B cell (primary cell): ENCODE measurements around the gene NTMT1. TPM values are rescaled to one million over a fixed set of nuclear protein-coding genes. Genes with fewer than 3 reads are reported as not detected.

Experiments
- ATAC-seq: fragments of 200-7000 bp; cut with Tn5 transposase; one replicate; pipeline ENCODE4 v1.10.0; 2021; ENCODE audit warnings: low read depth, mild to moderate bottlenecking, moderate number of reproducible peaks, moderate library complexity
- CTCF ChIA-PET: fragments of 350-600 bp; sonication (Branson Sonifier 250); formaldehyde crosslinking; loops from one replicate; lab custom pipeline; 2021; ENCODE audit warnings: antibody characterized with exemption, inconsistent platforms; lab: Charles Lee
- POLR2A ChIA-PET: fragments of 350-600 bp; sonication (Branson Sonifier 250); formaldehyde crosslinking; loops from one replicate; lab custom pipeline; 2021; ENCODE audit warnings: antibody characterized with exemption; lab: Charles Lee
- DNase-seq: peaks from one replicate; pipeline ENCODE4 v3.0.0; 2013
- H2AFZ ChIP-seq: 2 replicates; pipeline ENCODE4 v1.6.1; 2012; ENCODE audit warnings: mild to moderate bottlenecking, low read depth, low read length; ENCODE audit not compliant: insufficient read depth, poor library complexity, severe bottlenecking
- H3K27ac ChIP-seq, 2 donors: 1 replicate in 1 of 2; 2 replicates in 1 of 2; pipeline ENCODE4 v1.5.1; 2012 to 2013; ENCODE audit warnings: low read length in 2 of 2, mild to moderate bottlenecking in 2 of 2, moderate library complexity in 1 of 2
- H3K27me3 ChIP-seq, 4 experiments: fragments of 200-600 bp in 1 of 4; sonication (generic) in 1 of 4; replicated peaks in 1 of 4; 1 replicate in 2 of 4; 2 replicates in 2 of 4; pipeline versions ENCODE4 v1.6.1 to v1.7.0; 2013 to 2016; ENCODE audit warnings: low read length in 3 of 4, mild to moderate bottlenecking in 2 of 4, mixed read lengths in 1 of 4, moderate library complexity in 1 of 4; ENCODE audit not compliant: insufficient read depth in 4 of 4, control insufficient read depth in 3 of 4; ENCODE audit errors: control extremely low read depth in 1 of 4
- H3K36me3 ChIP-seq, 2 experiments: replicated peaks in 1 of 2; 1 replicate in 1 of 2; 2 replicates in 1 of 2; pipeline versions ENCODE4 v1.6.1 to v1.7.1; 2013; ENCODE audit warnings: low read length in 1 of 2; ENCODE audit not compliant: insufficient read depth in 2 of 2, control insufficient read depth in 1 of 2; ENCODE audit errors: control extremely low read depth in 1 of 2, extremely low read depth in 1 of 2
- H3K4me1 ChIP-seq, 2 donors: fragments of 200-600 bp in 1 of 2; sonication (generic) in 1 of 2; 1 replicate in 1 of 2; 2 replicates in 1 of 2; pipeline versions ENCODE4 v1.5.1 to v1.6.1; 2013 to 2017; ENCODE audit warnings: low read length in 2 of 2; ENCODE audit not compliant: control insufficient read depth in 2 of 2, insufficient read depth in 2 of 2
- H3K4me2 ChIP-seq: replicated peaks from 2 replicates; pipeline ENCODE3; 2012; ENCODE audit warnings: mild to moderate bottlenecking, low read depth, low read length; ENCODE audit not compliant: poor library complexity, severe bottlenecking
- H3K4me3 ChIP-seq, 5 experiments: fragments of 200-600 bp in 1 of 5; sonication (generic) in 1 of 5; 1 replicate in 3 of 5; 2 replicates in 2 of 5; pipeline versions ENCODE4 v1.5.1 to v1.7.0; 2011 to 2016; ENCODE audit warnings: low read length in 4 of 5, mild to moderate bottlenecking in 4 of 5, low read depth in 2 of 5, control low read depth in 1 of 5, moderate library complexity in 1 of 5; ENCODE audit not compliant: insufficient read depth in 1 of 5; ENCODE audit errors: control extremely low read depth in 1 of 5, extremely low read depth in 1 of 5
- H3K79me2 ChIP-seq: fragments of 200-600 bp; sonication (generic); one replicate; pipeline ENCODE4 v1.6.0; 2016; ENCODE audit warnings: low read length; ENCODE audit not compliant: control insufficient read depth, insufficient read depth
- H3K9ac ChIP-seq: fragments of 200-600 bp; sonication (generic); 2 replicates; pipeline ENCODE4 v1.6.1; 2017; ENCODE audit warnings: mild to moderate bottlenecking, low read length, moderate library complexity
- H3K9me3 ChIP-seq, 3 donors: one replicate each; pipeline versions ENCODE4 v1.6.1 to v1.7.1; 2013; ENCODE audit warnings: low read length in 2 of 3; ENCODE audit not compliant: control insufficient read depth in 2 of 3, insufficient read depth in 1 of 3; ENCODE audit errors: control extremely low read depth in 1 of 3
- H4K20me1 ChIP-seq: 2 replicates; pipeline ENCODE4 v1.6.0; 2012; ENCODE audit warnings: mild to moderate bottlenecking, low read length; ENCODE audit not compliant: insufficient read depth, control insufficient read depth, poor library complexity, severe bottlenecking
- H3K27ac Mint-ChIP-seq: one replicate; pipeline ENCODE4 v1.8.0; 2021; ENCODE audit warnings: mixed read lengths
- H3K27me3 Mint-ChIP-seq: one replicate; pipeline ENCODE4 v1.8.0; 2021; ENCODE audit warnings: mixed read lengths
- H3K4me1 Mint-ChIP-seq: one replicate; pipeline ENCODE4 v1.8.0; 2021; ENCODE audit warnings: mixed read lengths
- H3K4me3 Mint-ChIP-seq: one replicate; pipeline ENCODE4 v1.8.0; 2021; ENCODE audit warnings: mixed read lengths
- H3K9me3 Mint-ChIP-seq: one replicate; pipeline ENCODE4 v1.8.0; 2022; ENCODE audit warnings: mixed read lengths; ENCODE audit not compliant: insufficient read depth
- EZH2 ChIP-seq: IDR thresholded peaks from 2 replicates; pipeline ENCODE4 v1.6.1; 2012; ENCODE audit warnings: borderline replicate concordance, low read depth, mild to moderate bottlenecking, moderate library complexity, low read length; ENCODE audit not compliant: insufficient read depth, poor library complexity, severe bottlenecking
- WGBS: methylation state at CpG from one replicate; pipeline ENCODE4 v1.1.5; 2013; ENCODE audit warnings: missing lambda C conversion rate; ENCODE audit not compliant: insufficient coverage; 5-methylcytosine and 5-hydroxymethylcytosine counted together
- intact Hi-C: fragments of 100-400 bp; cut with micrococcal nuclease; formaldehyde crosslinking; loops from one replicate; pipeline ENCODE4 v1.10.0; 2022
- polyA plus RNA-seq: library from polyadenylated mRNA; depleted of rRNA; stranded (reverse); fragments of >200 nt; gene quantifications from 2 replicates; pipeline ENCODE4 v1.2.3, GENCODE V29; 2012
- total RNA-seq, 2 donors: library from RNA; stranded (reverse); fragments of 120-200 nt in 1 of 2; gene quantifications; 1 replicate in 1 of 2; 2 replicates in 1 of 2; pipeline versions ENCODE4 v1.2.3 to v1.2.4, GENCODE V29; 2013 to 2022
- TF ChIP-seq, protein P1 (sequence below): fragments of 200-600 bp; IDR thresholded peaks from one replicate; pipeline ENCODE4 v1.8.0; 2022; ENCODE audit warnings: antibody characterized with exemption, mild to moderate bottlenecking

The NTMT1 gene
- total and polyA plus RNA-seq, 2 donors (not counting 1 experiment from before 2014, with no cell fraction given), result 21.8 to 35.3 TPM

DNA sequence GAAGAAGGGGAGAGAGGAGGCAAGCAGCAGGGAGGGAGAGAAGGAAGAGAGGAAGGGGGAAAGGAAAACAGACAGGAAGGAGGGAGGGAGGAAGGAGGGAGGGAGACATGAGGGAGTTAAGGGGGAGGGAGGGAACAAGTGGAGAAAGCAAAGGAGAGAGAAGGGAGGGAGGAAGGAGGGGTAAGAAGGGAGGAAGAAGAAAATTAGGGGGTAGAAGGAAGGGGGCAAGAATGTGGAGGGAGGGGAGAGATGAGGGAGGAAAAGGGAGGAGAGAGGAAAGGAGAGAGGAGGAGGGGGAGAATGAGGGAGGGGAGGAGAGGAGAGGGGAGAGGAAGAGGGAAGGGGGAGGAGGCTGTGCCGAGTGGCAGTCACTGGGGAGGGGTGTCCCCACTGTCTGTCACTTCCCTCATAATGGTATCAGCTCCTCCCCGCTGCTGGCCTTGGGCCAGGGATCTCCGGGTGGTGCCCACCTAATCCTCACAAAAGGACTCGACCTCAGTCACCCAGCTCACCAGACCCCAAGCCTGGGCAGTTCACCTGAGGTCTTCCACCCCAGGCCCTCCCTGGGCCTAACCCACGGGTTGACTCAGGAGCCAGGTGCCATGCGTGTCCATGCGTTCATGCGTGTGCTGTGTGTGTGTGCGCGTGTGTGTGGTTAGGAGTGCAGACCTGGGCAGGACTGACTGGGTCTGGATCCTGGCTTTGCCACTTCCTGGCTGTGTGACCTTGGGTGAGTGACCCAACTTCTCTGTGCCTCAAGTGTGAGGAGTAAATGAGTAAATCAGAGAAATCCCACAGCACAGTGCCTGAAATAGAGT lies 23.2 kb upstream of the NTMT1 start:
- POLR2A ChIA-PET, result no interaction called here
- no peak overlapping the region for H2AFZ ChIP-seq
- peaks cover 0 to 2% (median 0%) of the 10 kb centered on the region in 3 donors for H3K9me3 ChIP-seq
- H3K4me1 ChIP-seq, result peaks cover 13% of the 10 kb centered on the region in 2 donors
- peaks cover 0 to 16% (median 5%) of the 10 kb centered on the region in 4 experiments for H3K27me3 ChIP-seq
- peaks cover 25% of the 10 kb centered on the region for H3K27me3 Mint-ChIP-seq
- no peak for TF ChIP-seq EZH2
- H3K9me3 Mint-ChIP-seq, result no peaks in the 10 kb centered on the region
- CTCF ChIA-PET, result interaction anchor here (1.1 to 2.1 kb wide), 4 partner anchors 425 to 471 kb away, joined by 4 to 13 read pairs (median 4); partner anchors contain the start of gene IER5L
- no peak overlapping the region for H3K4me2 ChIP-seq
- 53% methylated on average over 9 of the region's 10 CpGs for WGBS
- no peak overlapping the region for H3K4me3 Mint-ChIP-seq
- H3K36me3 ChIP-seq, result no peaks in the 10 kb centered on the region
- intact Hi-C loops, result no loop called here
- no peak overlapping the region for H3K9ac ChIP-seq
- ATAC-seq, result no peak
- no peaks in the 10 kb centered on the region for H3K79me2 ChIP-seq
- no peak overlapping the region for H3K27ac ChIP-seq
- peak; percentile 19 for DNase-seq
- H3K4me3 ChIP-seq, result no peak overlapping the region
- peaks cover 18% of the 10 kb centered on the region for H3K4me1 Mint-ChIP-seq
- H4K20me1 ChIP-seq, result no peaks in the 10 kb centered on the region
- H3K27ac Mint-ChIP-seq, result no peak overlapping the region

DNA sequence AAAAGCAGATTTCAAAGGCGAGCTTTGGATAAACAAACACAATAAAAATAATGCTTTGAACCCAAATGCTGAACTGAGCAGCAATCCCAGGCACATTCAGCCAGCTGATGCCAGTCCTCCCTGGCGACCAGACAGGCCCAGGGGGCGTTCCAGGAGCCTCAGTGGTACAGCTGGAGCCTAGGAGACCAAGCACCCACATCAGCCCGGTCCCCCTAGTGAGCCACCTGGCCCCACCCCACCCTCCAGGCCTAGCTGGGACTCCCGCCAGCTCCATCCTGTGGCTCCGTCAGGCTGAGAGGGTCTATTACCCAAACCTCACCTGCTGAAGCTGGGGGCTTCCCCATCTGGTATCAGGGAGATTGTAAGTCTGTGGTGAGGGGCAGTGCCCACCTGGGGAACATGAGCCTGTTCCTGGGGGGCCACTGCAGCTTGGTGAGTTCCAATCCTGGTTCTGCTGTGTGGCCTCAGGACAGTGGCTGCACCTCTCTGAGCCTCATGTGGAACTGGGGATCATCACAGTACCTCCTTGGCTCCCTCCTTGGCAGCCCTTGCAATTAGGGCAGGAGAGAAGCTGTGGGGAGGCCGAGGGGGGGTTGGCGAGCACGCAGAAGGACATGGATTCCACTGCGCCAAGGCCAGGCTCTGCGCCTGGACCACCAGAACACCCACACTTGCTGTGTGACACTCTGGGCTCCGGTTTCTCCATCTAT lies 21.8 kb upstream of the NTMT1 start:
- H3K4me3 Mint-ChIP-seq, result no peak overlapping the region
- H3K27ac Mint-ChIP-seq, result no peak overlapping the region

More for the DNA sequence above, 21.8 kb upstream of the NTMT1 start:
- TF ChIP-seq, protein P1, sequence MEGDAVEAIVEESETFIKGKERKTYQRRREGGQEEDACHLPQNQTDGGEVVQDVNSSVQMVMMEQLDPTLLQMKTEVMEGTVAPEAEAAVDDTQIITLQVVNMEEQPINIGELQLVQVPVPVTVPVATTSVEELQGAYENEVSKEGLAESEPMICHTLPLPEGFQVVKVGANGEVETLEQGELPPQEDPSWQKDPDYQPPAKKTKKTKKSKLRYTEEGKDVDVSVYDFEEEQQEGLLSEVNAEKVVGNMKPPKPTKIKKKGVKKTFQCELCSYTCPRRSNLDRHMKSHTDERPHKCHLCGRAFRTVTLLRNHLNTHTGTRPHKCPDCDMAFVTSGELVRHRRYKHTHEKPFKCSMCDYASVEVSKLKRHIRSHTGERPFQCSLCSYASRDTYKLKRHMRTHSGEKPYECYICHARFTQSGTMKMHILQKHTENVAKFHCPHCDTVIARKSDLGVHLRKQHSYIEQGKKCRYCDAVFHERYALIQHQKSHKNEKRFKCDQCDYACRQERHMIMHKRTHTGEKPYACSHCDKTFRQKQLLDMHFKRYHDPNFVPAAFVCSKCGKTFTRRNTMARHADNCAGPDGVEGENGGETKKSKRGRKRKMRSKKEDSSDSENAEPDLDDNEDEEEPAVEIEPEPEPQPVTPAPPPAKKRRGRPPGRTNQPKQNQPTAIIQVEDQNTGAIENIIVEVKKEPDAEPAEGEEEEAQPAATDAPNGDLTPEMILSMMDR, result no peak
- no peak for TF ChIP-seq EZH2
- 86% methylated on average over 7 of the region's 12 CpGs for WGBS
- ATAC-seq, result no peak
- H3K4me1 ChIP-seq, result peaks cover 6 to 7% of the 10 kb centered on the region in 2 donors
- H3K79me2 ChIP-seq, result no peaks in the 10 kb centered on the region
- H3K36me3 ChIP-seq, result no peaks in the 10 kb centered on the region
- H3K9ac ChIP-seq, result no peak overlapping the region
- no peak overlapping the region for H3K4me3 ChIP-seq
- POLR2A ChIA-PET, result no interaction called here
- H3K4me2 ChIP-seq, result no peak overlapping the region
- no peak overlapping the region for H3K27ac ChIP-seq
- intact Hi-C loops, result no loop called here
- Mint-ChIP-seq H3K4me1 (peaks cover 13% of the 10 kb centered on the region), H3K9me3 (no peaks in the 10 kb centered on the region), H3K27me3 (peaks cover 13% of the 10 kb centered on the region)
- DNase-seq, result no peak
- no peak overlapping the region for H2AFZ ChIP-seq
- no peaks in the 10 kb centered on the region for H4K20me1 ChIP-seq
- no peaks in the 10 kb centered on the region for H3K9me3 ChIP-seq
- CTCF ChIA-PET, result interaction anchor here (1.2 to 5.9 kb wide), 4 partner anchors 433 to 473 kb away, joined by 3 to 55 read pairs (median 10); no protein-coding TSS in a partner anchor
- peaks cover 0 to 6% (median 1%) of the 10 kb centered on the region in 4 experiments for H3K27me3 ChIP-seq
